WTC11 (cell line): Measurements from ENCODE around the gene SPECC1L.

ENCODE experiments used
- ATF3 ChIP-seq: sonication (generic); formaldehyde crosslinking; conservative IDR thresholded peaks from 2 replicates; pipeline ENCODE4 v1.8.1; 2022; ENCODE audit warnings: mild to moderate bottlenecking, missing genetic modification reagents
- CREB1 ChIP-seq: sonication (generic); formaldehyde crosslinking; IDR thresholded peaks from 2 replicates; pipeline ENCODE4 v1.8.0; 2023; ENCODE audit warnings: mild to moderate bottlenecking, missing genetic modification reagents
- CTCF ChIP-seq: fragments of 200-600 bp; IDR thresholded peaks from 2 replicates; pipeline ENCODE4 v1.8.0; 2022; ENCODE audit warnings: antibody characterized with exemption
- FOXK1 ChIP-seq: sonication (generic); formaldehyde crosslinking; IDR thresholded peaks from 2 replicates; pipeline ENCODE4 v1.8.0; 2022; ENCODE audit warnings: mild to moderate bottlenecking, moderate library complexity, missing genetic modification reagents
- MAX ChIP-seq: sonication (generic); formaldehyde crosslinking; IDR thresholded peaks from 2 replicates; pipeline ENCODE4 v1.8.0; 2022; ENCODE audit warnings: mild to moderate bottlenecking, missing genetic modification reagents
- NR3C1 ChIP-seq: sonication (generic); formaldehyde crosslinking; conservative IDR thresholded peaks from 2 replicates; pipeline ENCODE4 v1.8.1; 2023; ENCODE audit warnings: low read depth, mild to moderate bottlenecking, missing genetic modification reagents
- TCF7 ChIP-seq: sonication (generic); formaldehyde crosslinking; IDR thresholded peaks from 2 replicates; pipeline ENCODE4 v1.8.0; 2022; ENCODE audit warnings: mild to moderate bottlenecking, low read depth, missing genetic modification reagents, moderate library complexity
- USF1 ChIP-seq: sonication (generic); formaldehyde crosslinking; IDR thresholded peaks from 2 replicates; pipeline ENCODE4 v1.8.0; 2022; ENCODE audit warnings: mild to moderate bottlenecking, missing genetic modification reagents
- USF2 ChIP-seq: sonication (generic); formaldehyde crosslinking; IDR thresholded peaks from 2 replicates; pipeline ENCODE4 v1.8.1; 2023; ENCODE audit warnings: mild to moderate bottlenecking, missing genetic modification reagents, moderate library complexity
- ZNF121 ChIP-seq: sonication (generic); formaldehyde crosslinking; IDR thresholded peaks from 2 replicates; pipeline ENCODE4 v1.8.0; 2023; ENCODE audit warnings: missing genetic modification reagents
- ZNF425 ChIP-seq: fragments of 250-450 bp; sonication (Bioruptor Pico); conservative IDR thresholded peaks from 2 replicates; pipeline ENCODE4 v1.9.0; 2021; ENCODE audit warnings: mild to moderate bottlenecking

GRCh38 chr22:24423519-24424000 lies 152.9 kb downstream of the SPECC1L start:
- peak; percentile 98 for TF ChIP-seq CTCF
- TF ChIP-seq USF2 (CRISPR knock-in tag), result no peak
- TF ChIP-seq TCF7, result no peak
- TF ChIP-seq USF1 (CRISPR knock-in tag), result no peak
- TF ChIP-seq ZNF121 (CRISPR knock-in tag), result no peak
- TF ChIP-seq MAX (CRISPR knock-in tag), result no peak
- TF ChIP-seq FOXK1, result no peak
- TF ChIP-seq ATF3 (CRISPR knock-in tag), result no peak
- TF ChIP-seq CREB1 (CRISPR knock-in tag), result no peak
- TF ChIP-seq NR3C1 (CRISPR knock-in tag), result no peak
- no peak for TF ChIP-seq ZNF425 (CRISPR knock-in tag)
